ENCODE results near the gene DRP2.
"Not testable (repeated sequence)": the region's sequence is repeated elsewhere in the genome, so short reads cannot be mapped to it uniquely, and the experiment has no call there.

DRP2 gene

DNA sequence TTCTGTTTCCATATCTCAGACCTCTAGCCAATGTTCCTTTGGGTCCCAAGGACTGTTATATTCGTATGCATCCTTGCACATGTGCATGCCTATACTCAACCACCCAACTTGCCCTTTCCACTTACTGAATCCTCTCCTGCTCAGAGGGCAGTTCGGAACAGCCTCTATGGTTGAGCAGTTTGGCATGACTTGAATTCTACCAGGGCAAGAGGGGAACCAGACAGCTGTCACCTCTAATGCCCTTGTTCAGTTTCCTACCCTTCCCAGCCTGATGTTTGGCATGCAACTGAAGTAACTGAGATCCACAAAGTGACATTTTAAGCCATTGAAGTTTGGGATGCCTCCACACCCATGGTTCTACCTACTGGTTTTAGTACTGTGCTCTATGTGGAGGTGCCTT, 17.5 kb downstream of the DRP2 start:
- DNase-seq, result no peak

GRCh38 chrX:101241531-101241930, 21.9 kb downstream of the DRP2 start:
- DNase-seq, result no peak

DNA sequence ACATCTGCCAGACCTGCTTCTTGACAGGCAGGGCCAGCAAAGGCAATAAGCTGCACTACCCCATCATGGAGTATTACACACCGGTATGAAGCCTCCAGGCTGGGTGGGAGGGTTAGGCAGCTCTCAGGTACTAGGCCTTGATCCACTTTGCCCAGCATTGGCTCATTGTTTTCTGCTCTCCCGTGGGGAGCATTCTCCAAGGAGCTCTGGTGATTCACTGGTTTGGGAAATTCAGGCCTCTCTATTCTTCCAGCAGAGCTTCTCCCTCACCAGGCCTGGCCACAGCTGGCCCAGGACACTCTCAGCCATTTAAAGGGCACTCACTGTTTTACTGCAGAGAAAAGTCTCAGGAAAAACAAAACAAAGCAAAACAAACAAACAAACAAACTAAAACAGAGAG, 33.0 kb downstream of the DRP2 start:
- DNase-seq, result no peak

- no peak for DNase-seq
Measured at GRCh38 chrX:101257448-101258258, 38.1 kb downstream of the DRP2 start.

DNA sequence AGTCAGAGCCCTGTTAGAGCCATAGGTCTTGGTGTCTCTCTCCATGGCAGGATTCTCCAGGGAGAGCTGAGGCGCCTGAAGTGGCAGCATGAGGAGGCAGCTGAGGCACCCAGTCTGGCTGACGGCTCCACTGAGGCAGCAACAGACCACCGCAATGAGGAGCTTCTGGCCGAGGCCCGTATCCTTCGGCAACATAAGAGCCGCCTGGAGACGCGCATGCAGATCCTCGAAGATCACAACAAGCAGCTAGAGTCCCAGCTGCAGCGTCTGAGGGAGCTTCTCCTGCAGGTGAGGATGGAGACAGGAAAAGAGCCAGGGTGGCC, 38.6 kb downstream of the DRP2 start:
- no peak for DNase-seq

GRCh38 chrX:101260435-101260834, 40.8 kb downstream of the DRP2 start:
- DNase-seq, result no peak

- DNase-seq, result no peak
Measured at GRCh38 chrX:101262590-101262989, 43.0 kb downstream of the DRP2 start.

GRCh38 chrX:101263766-101264165, 44.2 kb downstream of the DRP2 start:
- DNase-seq, result no peak

- no peak for DNase-seq
Measured at GRCh38 chrX:101265869-101266428, 46.4 kb downstream of the DRP2 start.

- DNase-seq, result no peak
Measured at GRCh38 chrX:101274198-101274597, 54.6 kb downstream of the DRP2 start.

- no peak for DNase-seq
Measured at GRCh38 chrX:101276238-101276637, 56.7 kb downstream of the DRP2 start.

- DNase-seq, result peak; percentile 41
Measured at GRCh38 chrX:101287402-101287801, 67.8 kb downstream of the DRP2 start.

DNA sequence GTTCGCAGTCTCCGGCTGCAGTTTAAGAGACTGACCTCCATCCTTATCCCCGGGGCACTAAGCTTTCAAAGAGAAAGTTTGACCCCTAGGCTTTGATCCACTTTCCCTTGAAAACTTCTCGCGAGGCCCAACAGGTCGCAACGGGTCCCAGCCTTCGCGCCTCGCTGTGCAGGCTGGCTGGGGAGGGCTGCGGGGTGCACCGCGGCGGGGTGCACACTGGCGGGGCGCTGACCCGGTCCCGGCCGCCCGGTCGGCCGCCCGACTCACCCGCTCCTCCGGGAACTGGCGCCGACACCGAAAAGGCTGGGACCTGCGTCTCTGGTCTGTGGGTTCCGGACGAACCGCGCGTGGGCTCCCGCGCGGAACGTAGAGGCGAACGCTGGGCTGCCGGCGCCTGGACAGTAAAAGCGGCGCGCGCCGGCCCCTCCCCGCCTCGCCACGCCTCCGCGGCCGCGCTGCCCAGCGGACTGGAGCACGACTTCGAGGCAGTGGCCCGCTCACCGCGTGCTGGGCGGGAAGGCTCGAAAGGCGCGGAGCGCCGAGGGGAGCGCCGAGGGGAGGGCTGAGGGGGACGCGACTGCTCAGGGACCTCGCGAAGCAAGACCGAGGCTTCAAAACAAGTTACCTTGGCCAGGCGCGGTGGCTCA, 71.5 kb downstream of the DRP2 start, which contains the start of gene TAF7L:
Gene TAF7L, minus strand, starts transcription at position 378 of the 647 bp plus-strand sequence. CDS start 3,791 bp downstream, outside the sequence.
- no peak for DNase-seq

- DNase-seq, result not testable (repeated sequence)
Measured at GRCh38 chrX:101295603-101296002, 76.0 kb downstream of the DRP2 start.

- no peak for DNase-seq
Measured at GRCh38 chrX:101303790-101304189, 84.2 kb downstream of the DRP2 start.
